ENCODE measurements around the gene TMEM200B.

GRCh38 chr1:29126198-29126597 is 2.5 kb upstream of the TMEM200B start:
- no peak for TF ChIP-seq POLR2A (IDR thresholded peaks at IDR 0.05)
- TF ChIP-seq CTCF (IDR thresholded peaks at IDR 0.05), result no peak

All from heart left ventricle (tissue), 13 donors.